Parathyroid adenoma (tissue), 2 donors: ENCODE data around the gene ABCC12.

Source experiments
- H2AFZ ChIP-seq: fragments of 300-600 bp; sonication (generic); one replicate; pipeline ENCODE4 v1.7.0; 2017; ENCODE audit warnings: antibody characterized with exemption, mild to moderate bottlenecking
- H3K27ac ChIP-seq: fragments of 300-600 bp; sonication (generic); one replicate; pipeline ENCODE4 v1.7.0; 2017
- H3K27me3 ChIP-seq: fragments of 300-600 bp; sonication (generic); one replicate; pipeline ENCODE4 v1.7.0; 2017; ENCODE audit warnings: low read length; ENCODE audit not compliant: control insufficient read depth, insufficient read depth
- H3K36me3 ChIP-seq: fragments of 300-600 bp; sonication (generic); one replicate; pipeline ENCODE4 v1.7.0; 2017; ENCODE audit warnings: low read length; ENCODE audit not compliant: control insufficient read depth, insufficient read depth
- H3K4me1 ChIP-seq: fragments of 300-600 bp; sonication (generic); one replicate; pipeline ENCODE4 v1.7.0; 2017; ENCODE audit warnings: control low read depth
- H3K4me2 ChIP-seq: fragments of 300-600 bp; sonication (generic); one replicate; pipeline ENCODE4 v1.7.0; 2017; ENCODE audit warnings: low read length
- H3K4me3 ChIP-seq: fragments of 300-600 bp; sonication (generic); one replicate; pipeline ENCODE4 v1.7.0; 2017; ENCODE audit warnings: low read depth, low read length
- H3K79me2 ChIP-seq: fragments of 300-600 bp; sonication (generic); one replicate; pipeline ENCODE4 v1.7.0; 2017; ENCODE audit warnings: control low read depth
- H3K9ac ChIP-seq: fragments of 300-600 bp; sonication (generic); one replicate; pipeline ENCODE4 v1.7.0; 2017; ENCODE audit warnings: mild to moderate bottlenecking
- H3K9me3 ChIP-seq: fragments of 300-600 bp; sonication (generic); one replicate; pipeline ENCODE4 v1.7.0; 2017; ENCODE audit warnings: low read length; ENCODE audit not compliant: control insufficient read depth
- TF ChIP-seq, protein P1 (sequence below): fragments of 300-600 bp; sonication (generic); IDR thresholded peaks from one replicate; pipeline ENCODE4 v1.7.0; 2017; ENCODE audit warnings: antibody characterized with exemption, mild to moderate bottlenecking
- donor health status: primary hyperparathyroidism.

The ABCC12 gene

DNA sequence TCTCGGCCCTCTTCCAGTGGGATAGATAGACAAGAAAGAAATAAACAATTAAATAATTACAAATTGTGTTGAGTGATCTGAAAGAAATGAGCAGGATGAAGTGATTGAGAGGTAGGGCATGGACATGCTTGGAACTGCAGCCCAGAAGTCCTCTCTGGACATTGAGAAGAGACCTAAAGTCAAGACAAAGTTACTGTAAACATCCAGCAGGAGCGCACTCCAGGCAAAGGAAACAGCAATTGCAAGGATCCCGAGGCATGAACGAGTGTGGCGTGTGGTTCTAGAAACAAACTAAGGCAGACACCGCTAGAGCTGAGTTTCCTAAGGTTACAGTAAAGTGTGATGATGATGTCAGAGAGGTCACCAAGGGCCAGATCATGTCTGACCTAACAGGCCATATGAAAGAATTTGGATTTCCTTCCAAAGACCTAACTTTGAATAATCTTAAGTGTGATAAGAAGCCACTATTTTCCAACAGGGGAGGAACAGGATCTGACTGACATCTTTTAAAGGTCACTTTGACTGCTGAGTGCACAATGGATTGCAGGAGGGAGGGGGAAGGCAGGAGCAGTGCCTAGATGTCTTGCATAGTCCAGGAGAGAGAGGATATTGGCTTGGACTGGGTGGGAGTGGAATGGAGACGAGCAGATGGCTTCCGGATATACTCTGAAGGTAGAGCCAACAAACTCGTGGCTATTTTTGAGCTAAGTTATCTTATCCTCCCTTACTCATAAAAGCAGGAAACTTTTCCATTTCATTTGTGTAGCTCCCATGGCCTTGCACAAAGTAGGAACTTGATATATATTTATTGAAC is 19.0 kb downstream of the ABCC12 start:
- H2AFZ ChIP-seq = no peak overlapping the region
- no peaks in the 10 kb centered on the region for H3K4me1 ChIP-seq
- H3K27me3 ChIP-seq = no peaks in the 10 kb centered on the region
- H3K9ac ChIP-seq = no peak overlapping the region
- H3K9me3 ChIP-seq = no peaks in the 10 kb centered on the region
- TF ChIP-seq, protein P1, sequence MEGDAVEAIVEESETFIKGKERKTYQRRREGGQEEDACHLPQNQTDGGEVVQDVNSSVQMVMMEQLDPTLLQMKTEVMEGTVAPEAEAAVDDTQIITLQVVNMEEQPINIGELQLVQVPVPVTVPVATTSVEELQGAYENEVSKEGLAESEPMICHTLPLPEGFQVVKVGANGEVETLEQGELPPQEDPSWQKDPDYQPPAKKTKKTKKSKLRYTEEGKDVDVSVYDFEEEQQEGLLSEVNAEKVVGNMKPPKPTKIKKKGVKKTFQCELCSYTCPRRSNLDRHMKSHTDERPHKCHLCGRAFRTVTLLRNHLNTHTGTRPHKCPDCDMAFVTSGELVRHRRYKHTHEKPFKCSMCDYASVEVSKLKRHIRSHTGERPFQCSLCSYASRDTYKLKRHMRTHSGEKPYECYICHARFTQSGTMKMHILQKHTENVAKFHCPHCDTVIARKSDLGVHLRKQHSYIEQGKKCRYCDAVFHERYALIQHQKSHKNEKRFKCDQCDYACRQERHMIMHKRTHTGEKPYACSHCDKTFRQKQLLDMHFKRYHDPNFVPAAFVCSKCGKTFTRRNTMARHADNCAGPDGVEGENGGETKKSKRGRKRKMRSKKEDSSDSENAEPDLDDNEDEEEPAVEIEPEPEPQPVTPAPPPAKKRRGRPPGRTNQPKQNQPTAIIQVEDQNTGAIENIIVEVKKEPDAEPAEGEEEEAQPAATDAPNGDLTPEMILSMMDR = no peak
- H3K4me3 ChIP-seq = no peak overlapping the region
- no peak overlapping the region for H3K4me2 ChIP-seq
- no peaks in the 10 kb centered on the region for H3K79me2 ChIP-seq
- H3K36me3 ChIP-seq = no peaks in the 10 kb centered on the region
- H3K27ac ChIP-seq = no peak overlapping the region

DNA sequence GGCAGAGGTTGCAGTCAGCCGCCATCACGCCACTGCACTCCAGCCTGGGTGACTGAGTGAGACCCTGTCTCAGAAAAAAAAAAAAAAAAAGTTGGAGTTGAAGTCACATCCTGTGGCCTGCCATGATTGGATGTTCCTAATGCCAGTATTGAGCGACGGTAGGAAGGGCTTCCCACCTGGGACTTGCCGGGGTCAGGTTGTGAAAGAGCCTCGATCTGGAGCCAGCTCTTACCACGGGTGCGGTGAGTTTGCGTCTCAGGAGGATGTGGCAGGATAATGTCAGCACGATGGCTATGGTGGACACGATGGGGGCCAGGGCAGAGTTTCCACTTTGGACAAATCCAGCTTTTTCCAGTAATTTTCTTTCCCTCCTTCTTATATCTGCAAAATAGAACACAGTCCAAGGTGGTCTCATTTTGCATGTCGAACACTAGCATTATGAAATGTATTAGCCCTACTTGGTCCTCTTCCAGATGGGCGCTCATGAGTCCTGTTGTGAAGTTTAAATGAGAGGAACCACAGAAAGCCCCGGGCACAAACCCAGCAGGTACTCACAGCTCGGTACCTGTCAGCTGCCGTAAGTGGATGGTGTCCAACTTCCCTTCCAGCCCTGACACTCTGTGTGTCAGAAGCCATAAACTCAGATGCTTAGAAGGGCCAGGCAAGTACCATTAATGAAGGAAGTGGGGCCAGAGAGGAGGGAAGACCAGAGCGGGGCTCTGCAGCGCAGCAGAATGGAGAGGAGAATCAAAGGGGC is 22.2 kb downstream of the ABCC12 start:
- H3K79me2 ChIP-seq = no peaks in the 10 kb centered on the region

GRCh38 chr16:48132696-48133095 is 23.1 kb downstream of the ABCC12 start:
- TF ChIP-seq, protein P1 = no peak
- Histone ChIP-seq H3K4me2 (no peak overlapping the region), H3K79me2 (no peaks in the 10 kb centered on the region), H3K9ac (no peak overlapping the region), H3K9me3 (no peaks in the 10 kb centered on the region), H2AFZ (no peak overlapping the region), H3K27ac (no peak overlapping the region), H3K4me3 (no peak overlapping the region), H3K36me3 (no peaks in the 10 kb centered on the region), H3K4me1 (no peaks in the 10 kb centered on the region), H3K27me3 (no peaks in the 10 kb centered on the region)

More for the DNA sequence above, 22.2 kb downstream of the ABCC12 start:
- TF ChIP-seq, protein P1 = no peak
- H3K27me3 ChIP-seq = no peaks in the 10 kb centered on the region
- no peak overlapping the region for H3K9ac ChIP-seq
- H2AFZ ChIP-seq = no peak overlapping the region
- no peaks in the 10 kb centered on the region for H3K36me3 ChIP-seq
- no peak overlapping the region for H3K4me2 ChIP-seq
- H3K4me1 ChIP-seq = no peaks in the 10 kb centered on the region
- H3K9me3 ChIP-seq = no peaks in the 10 kb centered on the region
- no peak overlapping the region for H3K4me3 ChIP-seq
- H3K27ac ChIP-seq = no peak overlapping the region

DNA sequence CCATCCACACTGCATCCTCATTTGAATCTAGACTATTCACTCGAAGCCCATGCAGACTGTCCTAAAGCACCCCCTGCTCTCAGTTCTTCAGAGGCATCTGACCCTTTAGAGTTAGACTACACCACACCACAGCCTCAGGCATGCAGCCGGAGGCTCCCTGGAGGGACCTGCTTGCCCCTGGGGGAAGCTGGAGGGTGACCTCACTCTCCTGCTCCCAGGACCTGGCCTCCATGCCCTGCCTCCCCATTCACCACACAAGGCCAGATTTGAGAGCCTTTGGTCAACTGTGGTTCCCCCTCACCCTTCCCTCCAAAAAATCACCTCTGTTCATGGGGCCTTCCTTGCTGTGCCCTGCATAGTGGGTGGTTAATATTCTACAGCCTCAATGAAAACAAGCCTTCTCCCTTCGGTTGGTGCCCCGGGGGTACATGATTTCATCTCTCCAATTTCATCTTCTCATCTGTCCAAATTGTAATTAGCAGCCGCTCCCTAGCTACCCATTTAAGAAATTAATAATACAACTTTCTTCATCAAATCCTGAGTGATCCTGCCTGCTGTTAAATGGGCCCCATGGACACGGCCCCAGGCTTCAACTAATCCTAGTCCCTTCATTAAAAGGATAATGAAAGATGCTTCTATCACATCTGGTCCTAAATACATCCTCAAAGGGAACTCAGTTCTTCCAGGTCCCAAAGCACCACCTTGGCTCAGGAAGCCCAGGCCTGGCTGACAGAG is 24.4 kb downstream of the ABCC12 start:
- no peaks in the 10 kb centered on the region for H3K9me3 ChIP-seq
- no peak overlapping the region for H2AFZ ChIP-seq

More for the DNA sequence above, 24.4 kb downstream of the ABCC12 start:
- no peaks in the 10 kb centered on the region for H3K36me3 ChIP-seq
- TF ChIP-seq, protein P1 = no peak
- no peak overlapping the region for H3K4me3 ChIP-seq
- H3K4me2 ChIP-seq = no peak overlapping the region
- no peak overlapping the region for H3K9ac ChIP-seq
- H3K4me1 ChIP-seq = no peaks in the 10 kb centered on the region
- H3K27me3 ChIP-seq = no peaks in the 10 kb centered on the region
- H3K27ac ChIP-seq = no peak overlapping the region
- H3K79me2 ChIP-seq = no peaks in the 10 kb centered on the region
